CD4-positive, alpha-beta T cell treated with Interleukin-21 for 1 hour (primary cell): ENCODE measurements around the gene SERPINA1.
"Not testable (repeated sequence)": the region's sequence is repeated elsewhere in the genome, so short reads cannot be mapped to it uniquely, and the experiment has no call there.

Experiments used
- DNase-seq: peaks from one replicate; pipeline ENCODE4 v3.0.0-alpha.2; 2020

The SERPINA1 gene

DNA sequence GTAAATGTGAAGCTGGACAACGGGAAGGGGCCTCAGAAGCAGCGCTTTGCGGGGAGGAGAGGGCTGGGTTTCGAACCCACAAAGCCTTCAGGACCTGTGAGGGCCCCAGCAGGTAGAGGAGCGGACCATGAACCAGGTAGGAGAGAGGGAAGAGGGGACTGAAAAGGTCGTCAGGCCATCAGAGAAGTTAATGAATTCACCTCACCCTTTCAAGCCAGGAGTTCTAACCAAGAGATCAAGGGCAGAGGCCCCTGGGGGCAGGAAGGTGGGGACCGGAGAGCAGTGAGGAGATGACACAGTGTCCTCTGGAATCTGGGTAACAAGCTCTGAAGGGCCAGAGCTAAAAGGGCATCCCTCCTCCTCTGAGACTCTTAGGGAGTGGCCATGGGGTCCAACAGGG is 19.4 kb downstream of the SERPINA1 start:
- no peak for DNase-seq

- DNase-seq, result no peak
Observed at GRCh38 chr14:94368243-94368590, 20.2 kb downstream of the SERPINA1 start.

GRCh38 chr14:94367347-94368242 is 20.8 kb downstream of the SERPINA1 start:
- no peak for DNase-seq

DNA sequence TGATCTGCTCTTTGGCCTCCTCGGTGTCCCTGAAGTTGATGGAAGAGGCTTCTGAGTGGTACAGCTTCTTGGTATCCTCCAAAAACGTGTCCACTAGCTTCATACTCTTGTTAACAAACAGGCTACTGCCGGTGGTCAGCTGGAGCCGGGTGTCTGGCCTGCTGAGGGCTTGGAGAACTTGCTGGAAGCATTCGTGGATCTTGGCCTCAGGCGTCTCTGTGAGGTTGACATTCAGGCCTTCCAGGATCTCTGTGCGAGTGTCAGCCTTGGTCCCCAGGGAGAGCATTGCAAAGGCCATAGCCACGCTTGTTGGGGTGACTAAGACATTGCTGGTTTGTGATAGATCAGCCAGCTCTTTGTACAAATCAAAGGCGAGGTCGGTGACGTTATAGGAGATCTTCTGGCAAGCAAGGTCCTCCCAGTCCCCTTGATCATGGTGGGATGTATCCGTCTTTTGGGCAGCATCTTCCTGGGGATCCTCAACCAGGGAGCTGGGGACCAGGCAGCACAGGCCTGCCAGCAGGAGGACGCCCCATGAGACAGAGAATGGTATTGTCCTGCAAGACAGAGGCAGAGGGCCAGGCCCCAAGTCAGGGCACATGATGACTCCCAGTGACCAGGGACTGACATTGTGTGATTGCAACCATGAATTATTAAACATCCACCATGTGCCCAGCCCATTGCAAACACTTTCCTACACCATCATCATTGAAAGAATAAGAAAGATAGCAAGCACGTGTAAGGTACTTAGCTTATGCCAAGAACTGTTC is 22.1 kb downstream of the SERPINA1 start, which contains the start of gene SERPINA2:
Gene SERPINA2, minus strand, starts transcription at position 553 of the 770 bp plus-strand sequence.
- no peak for DNase-seq

GRCh38 chr14:94365624-94366023 is 22.8 kb downstream of the SERPINA1 start:
- DNase-seq, result no peak

- DNase-seq, result no peak
Observed at GRCh38 chr14:94364964-94365363, 23.4 kb downstream of the SERPINA1 start.

DNA sequence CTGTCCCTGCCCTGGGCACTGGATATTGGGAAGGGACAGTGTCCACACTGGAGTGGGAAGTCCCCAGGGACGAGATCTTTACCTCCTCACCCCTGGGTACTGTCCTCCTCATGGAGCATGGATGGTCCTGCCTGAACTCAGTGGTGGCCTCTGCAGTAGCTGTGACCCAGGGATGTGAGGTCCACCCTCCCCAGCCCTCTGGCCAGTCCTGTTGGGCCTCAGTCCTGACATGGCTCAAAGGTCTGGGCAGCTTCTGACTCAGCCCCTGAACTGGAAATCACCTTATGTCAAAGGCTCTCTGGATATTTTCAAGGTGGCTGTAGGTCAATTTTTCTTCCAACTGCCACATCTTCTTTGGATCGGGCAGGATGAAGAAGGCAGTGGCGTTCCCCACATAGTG is 24.4 kb downstream of the SERPINA1 start:
- DNase-seq, result no peak

DNA sequence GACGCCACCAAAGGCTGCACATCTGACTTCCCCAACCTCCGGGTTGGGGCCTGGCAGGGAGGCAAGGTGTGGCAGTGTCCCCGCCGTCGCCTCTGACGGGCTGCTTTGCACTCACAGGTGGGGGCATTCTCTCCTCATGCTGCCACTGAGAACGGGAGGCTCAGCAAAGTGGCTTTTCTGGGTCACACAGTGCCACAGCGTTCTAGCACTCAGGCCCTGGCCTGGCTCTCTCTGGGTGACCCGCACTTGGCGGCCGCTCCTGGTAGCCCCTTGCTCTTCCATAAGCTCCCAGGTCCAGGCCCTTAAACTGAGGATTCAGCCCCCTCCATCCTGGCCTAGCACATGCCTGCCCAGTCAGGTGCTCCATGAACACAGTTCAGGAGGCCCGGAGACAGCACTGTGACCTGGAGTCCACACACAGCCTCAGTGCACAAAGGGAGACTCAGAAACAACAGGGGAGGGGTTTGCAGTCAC is 25.2 kb downstream of the SERPINA1 start:
- DNase-seq, result no peak

GRCh38 chr14:94362614-94363133 is 25.7 kb downstream of the SERPINA1 start:
- DNase-seq, result no peak

DNA sequence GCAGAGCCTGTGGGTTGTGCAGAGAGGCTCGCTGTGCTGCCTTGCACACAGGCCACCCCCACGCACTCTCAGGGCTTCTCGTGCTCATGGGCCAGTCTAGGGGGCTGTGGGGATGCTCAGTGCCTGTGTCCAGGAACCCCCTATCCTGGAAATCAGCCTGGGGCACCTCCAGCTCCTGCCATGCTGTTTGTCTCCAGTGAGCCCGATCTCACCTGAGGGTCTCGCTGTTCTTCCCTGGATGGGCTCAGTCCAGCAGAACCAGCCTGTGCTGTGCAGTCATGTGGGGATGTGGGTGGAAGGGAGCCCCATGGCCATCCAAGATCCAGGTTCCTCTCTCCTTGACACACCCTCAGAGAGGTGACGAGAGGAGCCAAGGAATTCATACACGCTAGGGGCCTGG is 26.7 kb downstream of the SERPINA1 start:
- no peak for DNase-seq

GRCh38 chr14:94360945-94361565 is 27.3 kb downstream of the SERPINA1 start:
- no peak for DNase-seq

GRCh38 chr14:94357166-94357565 is 31.2 kb downstream of the SERPINA1 start:
- no peak for DNase-seq

DNA sequence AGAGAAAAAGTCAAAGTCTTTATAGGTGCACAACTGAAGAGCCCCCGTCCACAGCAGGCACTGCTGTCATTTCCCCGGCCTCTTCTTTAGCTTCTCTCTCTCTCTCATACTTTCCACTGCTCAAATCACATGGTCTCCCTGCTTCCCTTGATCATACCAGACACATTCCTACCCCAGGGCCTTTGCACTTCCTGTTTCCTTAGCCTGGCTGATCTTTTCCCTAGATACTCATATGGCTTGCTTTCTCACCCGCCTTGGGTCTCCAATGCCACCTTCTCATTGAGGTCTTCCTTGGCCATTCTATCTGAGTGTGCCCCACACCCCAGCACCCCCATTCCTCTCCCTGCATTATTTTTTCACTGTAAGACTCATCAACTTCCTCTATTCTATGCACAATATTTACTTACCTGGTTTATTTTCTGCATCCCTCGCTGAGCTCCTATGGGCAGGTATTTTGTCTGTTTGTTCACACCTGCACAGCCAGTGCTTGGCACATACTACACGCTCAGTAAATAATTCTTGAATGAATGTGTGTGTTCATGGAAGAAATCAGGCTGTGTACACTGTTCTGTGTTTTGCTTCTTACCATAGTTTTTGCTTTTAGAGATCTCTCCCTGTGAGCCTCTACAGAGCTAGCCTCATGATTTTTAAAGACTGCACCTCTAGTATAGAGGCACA is 31.9 kb downstream of the SERPINA1 start:
- DNase-seq, result no peak

DNA sequence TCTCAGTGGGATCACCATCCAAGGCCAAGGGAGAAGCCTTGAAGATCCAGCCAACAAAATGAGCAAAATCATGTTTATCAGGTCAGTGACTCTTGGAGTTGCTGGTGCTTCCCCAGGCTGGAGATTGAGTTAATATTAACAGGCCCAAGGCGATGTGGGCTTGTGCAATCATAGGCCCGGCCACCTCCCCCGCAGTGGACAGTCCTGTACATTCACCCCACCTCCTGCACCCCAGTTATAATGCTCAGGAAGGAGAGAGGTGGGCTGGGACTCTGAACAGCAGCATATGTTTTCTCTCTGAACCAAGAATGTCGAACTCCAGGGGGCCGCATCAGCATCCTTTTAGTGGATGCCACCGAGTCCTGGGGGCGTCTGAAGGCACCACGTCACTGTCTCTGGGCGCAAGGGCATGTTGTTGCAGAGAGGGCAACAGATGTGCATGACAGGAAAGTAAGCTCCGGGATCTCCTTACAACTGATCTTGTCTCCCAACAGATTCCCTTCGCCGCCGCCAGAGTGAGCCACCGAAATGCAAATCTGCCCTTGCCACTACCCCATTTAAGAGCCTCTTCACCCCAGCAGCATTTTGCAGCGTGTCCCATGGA is 33.1 kb downstream of the SERPINA1 start:
- DNase-seq, result no peak

DNA sequence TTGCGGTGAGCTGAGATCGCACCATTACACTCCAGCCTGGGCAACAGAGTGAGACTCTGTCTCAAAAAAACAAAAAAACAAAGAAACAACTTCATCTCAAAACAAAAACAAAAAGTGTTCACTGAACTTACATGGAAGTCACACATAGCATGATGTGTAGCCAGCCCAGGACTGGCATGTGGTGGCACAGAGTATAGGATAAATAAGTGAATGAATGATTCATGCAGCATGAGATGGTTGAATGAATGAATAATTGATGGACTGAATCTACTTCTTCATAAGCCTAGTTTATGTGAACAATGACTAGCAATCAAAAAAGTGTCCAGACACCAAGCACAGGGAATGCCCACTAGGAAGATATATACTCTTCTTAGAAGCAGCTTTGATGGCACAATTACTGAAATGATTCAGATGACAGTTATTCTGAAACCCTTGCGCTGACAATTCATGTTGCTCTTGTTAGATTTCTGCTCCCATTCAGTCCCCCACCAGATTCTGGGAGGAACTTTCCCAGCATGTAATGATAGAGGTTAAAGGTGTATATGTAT is 33.7 kb downstream of the SERPINA1 start:
- no peak for DNase-seq

DNA sequence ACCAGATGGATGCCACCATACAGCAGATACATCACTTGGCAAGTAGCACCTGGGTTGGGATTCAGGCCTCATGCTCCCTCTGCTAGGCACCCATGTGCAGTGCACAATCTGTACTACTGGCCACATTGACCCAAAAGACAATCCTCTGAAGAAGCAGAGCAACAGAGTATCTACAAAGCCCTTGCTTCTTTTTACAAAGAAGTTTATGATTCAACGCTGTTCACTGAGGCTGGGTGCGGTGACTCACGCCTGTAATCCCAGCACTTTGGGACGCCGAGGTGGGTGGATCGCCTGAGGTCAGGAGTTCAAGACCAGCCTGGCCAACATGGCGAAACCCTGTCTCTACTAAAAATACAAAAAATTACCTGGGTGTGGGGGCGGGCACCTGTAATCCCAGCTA is 34.2 kb downstream of the SERPINA1 start:
- not testable (repeated sequence) for DNase-seq

DNA sequence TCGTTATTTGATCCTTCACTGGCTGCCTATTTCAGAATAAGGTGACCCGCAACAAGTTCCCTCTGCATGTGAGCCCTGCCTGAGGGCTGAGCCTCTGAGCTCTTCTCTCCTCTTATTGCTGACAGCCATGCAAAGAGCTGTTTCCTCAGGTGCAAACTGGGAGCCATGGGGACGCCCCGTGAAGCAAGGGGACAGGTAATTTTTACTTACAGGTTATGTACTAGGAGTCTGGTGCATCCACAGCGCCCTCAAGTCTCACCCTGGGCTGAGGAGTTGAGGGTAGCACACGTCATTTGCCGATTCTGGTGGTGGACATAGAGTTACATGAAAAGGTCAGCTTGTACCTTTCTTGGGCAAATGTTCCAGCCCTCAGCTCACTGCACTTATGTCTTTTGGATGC is 39.1 kb downstream of the SERPINA1 start:
- no peak for DNase-seq

DNA sequence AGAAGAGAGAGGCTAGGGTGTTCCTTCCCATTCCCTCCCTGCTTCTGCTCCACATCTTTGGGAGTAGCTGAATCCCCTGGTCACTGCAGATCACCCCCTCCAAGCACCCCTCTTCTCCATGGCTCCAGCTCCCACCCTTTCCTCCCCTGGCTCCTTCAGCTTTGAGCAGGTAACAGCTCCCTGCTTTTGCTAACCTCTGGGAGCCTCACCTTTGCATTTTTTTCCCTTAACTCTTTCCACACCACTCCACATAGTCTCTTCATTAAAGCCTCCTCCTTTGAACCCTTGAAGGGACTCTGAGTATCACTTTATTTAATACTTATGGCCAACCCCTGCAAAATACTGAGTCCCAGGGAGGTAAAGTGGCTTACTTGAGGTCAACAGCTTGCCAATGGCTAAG is 39.6 kb downstream of the SERPINA1 start:
- no peak for DNase-seq

- no peak for DNase-seq
Observed at GRCh38 chr14:94346841-94347240, 41.6 kb downstream of the SERPINA1 start.

GRCh38 chr14:94346065-94346786 is 42.2 kb downstream of the SERPINA1 start:
- peak; percentile 75 for DNase-seq
